ENCODE data around the gene EEF1A2.
"Not testable (repeated sequence)": the region's sequence is repeated elsewhere in the genome, so short reads cannot be mapped to it uniquely, and the experiment has no call there.

Gene EEF1A2

GRCh38 chr20:63484651-63485403 is 14.1 kb downstream of the EEF1A2 start:
- DNase-seq (ENCODE audit: low read depth), result no peak

- DNase-seq (ENCODE audit: low read depth), result no peak
Observed at GRCh38 chr20:63484236-63484635, 14.6 kb downstream of the EEF1A2 start.

- DNase-seq (ENCODE audit: low read depth), result no peak
Observed at GRCh38 chr20:63483834-63484233, 15.0 kb downstream of the EEF1A2 start.

- DNase-seq (ENCODE audit: low read depth), result no peak
Observed at GRCh38 chr20:63482021-63482587, 16.8 kb downstream of the EEF1A2 start.

- DNase-seq (ENCODE audit: low read depth), result no peak
Observed at GRCh38 chr20:63481503-63481902, 17.4 kb downstream of the EEF1A2 start.

GRCh38 chr20:63479695-63480419 is 19.0 kb downstream of the EEF1A2 start:
- DNase-seq (ENCODE audit: low read depth), result not testable (repeated sequence)

- no peak for DNase-seq (ENCODE audit: low read depth)
Observed at GRCh38 chr20:63478346-63479302, 20.3 kb downstream of the EEF1A2 start.

- DNase-seq (ENCODE audit: low read depth), result no peak
Observed at GRCh38 chr20:63477944-63478343, 20.9 kb downstream of the EEF1A2 start.

- DNase-seq (ENCODE audit: low read depth), result no peak
Observed at GRCh38 chr20:63477061-63477616, 21.7 kb downstream of the EEF1A2 start.

- no peak for DNase-seq (ENCODE audit: low read depth)
Observed at GRCh38 chr20:63475209-63475608, 23.7 kb downstream of the EEF1A2 start.

GRCh38 chr20:63473555-63474449 is 25.1 kb downstream of the EEF1A2 start:
- no peak for DNase-seq (ENCODE audit: low read depth)

- no peak for DNase-seq (ENCODE audit: low read depth)
Observed at GRCh38 chr20:63472862-63473390, 26.0 kb downstream of the EEF1A2 start.

GRCh38 chr20:63471981-63472831 is 26.7 kb downstream of the EEF1A2 start, which contains the start of gene KCNQ2:
Gene KCNQ2, minus strand, starts transcription at chr20:63472655. Its CDS starts 192 bp downstream, at chr20:63472463.
- DNase-seq (ENCODE audit: low read depth), result no peak

GRCh38 chr20:63471717-63471980 is 27.2 kb downstream of the EEF1A2 start:
- no peak for DNase-seq (ENCODE audit: low read depth)

GRCh38 chr20:63471002-63471716 is 27.7 kb downstream of the EEF1A2 start:
- DNase-seq (ENCODE audit: low read depth), result no peak

GRCh38 chr20:63470410-63470809 is 28.5 kb downstream of the EEF1A2 start:
- DNase-seq (ENCODE audit: low read depth), result no peak

GRCh38 chr20:63469713-63470101 is 29.2 kb downstream of the EEF1A2 start:
- no peak for DNase-seq (ENCODE audit: low read depth)

GRCh38 chr20:63469019-63469712 is 29.7 kb downstream of the EEF1A2 start:
- DNase-seq (ENCODE audit: low read depth), result no peak

Measured in T-helper 22 cell (primary cell).